ENCODE data around the gene JSRP1.

DNA sequence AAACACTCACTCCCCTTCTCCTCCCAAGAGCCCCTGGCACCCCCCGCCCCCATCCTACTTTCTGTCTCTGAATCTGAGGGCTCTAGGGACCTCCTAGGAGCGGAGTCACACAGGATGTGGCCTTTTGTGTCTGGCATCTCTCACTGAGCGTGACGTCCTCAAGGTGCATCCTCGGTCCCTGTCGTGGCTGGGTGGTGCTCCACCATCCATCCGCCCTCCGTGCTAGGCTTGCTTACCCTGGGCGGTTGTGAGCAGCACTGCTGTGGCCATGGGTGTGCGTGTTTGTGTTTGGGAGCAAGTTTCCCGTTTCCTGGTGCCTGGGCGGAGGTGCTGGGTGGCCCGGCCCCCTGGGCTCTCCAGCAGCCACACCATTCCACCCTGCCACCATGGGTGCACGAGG is 32.3 kb downstream of the JSRP1 start:
- TF ChIP-seq, protein P1, sequence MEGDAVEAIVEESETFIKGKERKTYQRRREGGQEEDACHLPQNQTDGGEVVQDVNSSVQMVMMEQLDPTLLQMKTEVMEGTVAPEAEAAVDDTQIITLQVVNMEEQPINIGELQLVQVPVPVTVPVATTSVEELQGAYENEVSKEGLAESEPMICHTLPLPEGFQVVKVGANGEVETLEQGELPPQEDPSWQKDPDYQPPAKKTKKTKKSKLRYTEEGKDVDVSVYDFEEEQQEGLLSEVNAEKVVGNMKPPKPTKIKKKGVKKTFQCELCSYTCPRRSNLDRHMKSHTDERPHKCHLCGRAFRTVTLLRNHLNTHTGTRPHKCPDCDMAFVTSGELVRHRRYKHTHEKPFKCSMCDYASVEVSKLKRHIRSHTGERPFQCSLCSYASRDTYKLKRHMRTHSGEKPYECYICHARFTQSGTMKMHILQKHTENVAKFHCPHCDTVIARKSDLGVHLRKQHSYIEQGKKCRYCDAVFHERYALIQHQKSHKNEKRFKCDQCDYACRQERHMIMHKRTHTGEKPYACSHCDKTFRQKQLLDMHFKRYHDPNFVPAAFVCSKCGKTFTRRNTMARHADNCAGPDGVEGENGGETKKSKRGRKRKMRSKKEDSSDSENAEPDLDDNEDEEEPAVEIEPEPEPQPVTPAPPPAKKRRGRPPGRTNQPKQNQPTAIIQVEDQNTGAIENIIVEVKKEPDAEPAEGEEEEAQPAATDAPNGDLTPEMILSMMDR (IDR thresholded peaks at IDR 0.05; ENCODE audit: insufficient read depth, low read length) = no peak
- no peak for TF ChIP-seq POLR2AphosphoS5 (IDR thresholded peaks at IDR 0.05; ENCODE audit: low read depth)
- TF ChIP-seq, protein P2, sequence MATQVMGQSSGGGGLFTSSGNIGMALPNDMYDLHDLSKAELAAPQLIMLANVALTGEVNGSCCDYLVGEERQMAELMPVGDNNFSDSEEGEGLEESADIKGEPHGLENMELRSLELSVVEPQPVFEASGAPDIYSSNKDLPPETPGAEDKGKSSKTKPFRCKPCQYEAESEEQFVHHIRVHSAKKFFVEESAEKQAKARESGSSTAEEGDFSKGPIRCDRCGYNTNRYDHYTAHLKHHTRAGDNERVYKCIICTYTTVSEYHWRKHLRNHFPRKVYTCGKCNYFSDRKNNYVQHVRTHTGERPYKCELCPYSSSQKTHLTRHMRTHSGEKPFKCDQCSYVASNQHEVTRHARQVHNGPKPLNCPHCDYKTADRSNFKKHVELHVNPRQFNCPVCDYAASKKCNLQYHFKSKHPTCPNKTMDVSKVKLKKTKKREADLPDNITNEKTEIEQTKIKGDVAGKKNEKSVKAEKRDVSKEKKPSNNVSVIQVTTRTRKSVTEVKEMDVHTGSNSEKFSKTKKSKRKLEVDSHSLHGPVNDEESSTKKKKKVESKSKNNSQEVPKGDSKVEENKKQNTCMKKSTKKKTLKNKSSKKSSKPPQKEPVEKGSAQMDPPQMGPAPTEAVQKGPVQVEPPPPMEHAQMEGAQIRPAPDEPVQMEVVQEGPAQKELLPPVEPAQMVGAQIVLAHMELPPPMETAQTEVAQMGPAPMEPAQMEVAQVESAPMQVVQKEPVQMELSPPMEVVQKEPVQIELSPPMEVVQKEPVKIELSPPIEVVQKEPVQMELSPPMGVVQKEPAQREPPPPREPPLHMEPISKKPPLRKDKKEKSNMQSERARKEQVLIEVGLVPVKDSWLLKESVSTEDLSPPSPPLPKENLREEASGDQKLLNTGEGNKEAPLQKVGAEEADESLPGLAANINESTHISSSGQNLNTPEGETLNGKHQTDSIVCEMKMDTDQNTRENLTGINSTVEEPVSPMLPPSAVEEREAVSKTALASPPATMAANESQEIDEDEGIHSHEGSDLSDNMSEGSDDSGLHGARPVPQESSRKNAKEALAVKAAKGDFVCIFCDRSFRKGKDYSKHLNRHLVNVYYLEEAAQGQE (IDR thresholded peaks at IDR 0.05; ENCODE audit: insufficient replicate concordance, low read depth) = no peak
